ENCODE measurements around the gene SLC37A4.
"Not testable (repeated sequence)": the region's sequence is repeated elsewhere in the genome, so short reads cannot be mapped to it uniquely, and the experiment has no call there.

The SLC37A4 gene

DNA sequence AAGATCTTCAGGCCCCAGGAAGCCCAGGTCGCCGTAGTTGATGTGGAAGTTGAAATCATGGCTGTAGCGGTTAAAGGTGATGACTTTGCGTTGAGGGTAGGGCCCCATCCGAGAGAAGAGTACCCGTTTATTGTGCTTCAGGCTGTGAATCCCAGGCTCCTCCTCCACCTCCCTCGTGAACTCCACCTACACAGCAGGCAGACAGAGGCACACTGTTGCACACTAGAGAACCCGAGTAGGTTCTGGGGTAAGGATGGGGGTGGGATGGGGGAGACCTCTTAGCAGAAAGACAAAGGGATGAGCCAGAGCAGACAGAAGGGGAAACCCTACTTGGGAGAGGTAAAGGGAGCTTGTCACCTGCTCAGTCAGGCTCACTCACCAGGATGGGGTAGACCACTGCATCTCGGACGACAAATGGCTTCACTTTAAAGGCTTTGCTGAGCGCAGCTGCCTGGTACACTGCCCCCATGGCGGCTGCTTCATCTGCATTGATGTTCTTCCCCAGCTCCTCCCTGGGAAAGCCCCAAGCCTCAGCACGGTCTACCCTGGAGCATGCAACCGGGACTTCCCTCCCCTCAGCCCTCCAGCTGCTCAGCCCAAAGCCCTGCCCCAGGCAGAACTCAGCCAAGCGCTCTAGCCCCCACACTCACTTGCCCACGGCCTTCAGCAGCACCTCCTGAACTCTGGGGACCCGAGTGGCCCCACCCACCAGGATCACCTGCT is 20.9 kb upstream of the SLC37A4 start:
- H3K27me3 Mint-ChIP-seq = no peaks in the 10 kb centered on the region
- no peaks in the 10 kb centered on the region for H3K9me3 Mint-ChIP-seq
- peak overlapping the region; percentile 61 for H3K27ac Mint-ChIP-seq
- H3K4me3 Mint-ChIP-seq = peak overlapping the region; percentile 77
- H3K4me1 Mint-ChIP-seq = peaks cover 58% of the 10 kb centered on the region
- peaks cover 84% of the 10 kb centered on the region for H3K36me3 Mint-ChIP-seq
- peak; percentile 92 for ATAC-seq

DNA sequence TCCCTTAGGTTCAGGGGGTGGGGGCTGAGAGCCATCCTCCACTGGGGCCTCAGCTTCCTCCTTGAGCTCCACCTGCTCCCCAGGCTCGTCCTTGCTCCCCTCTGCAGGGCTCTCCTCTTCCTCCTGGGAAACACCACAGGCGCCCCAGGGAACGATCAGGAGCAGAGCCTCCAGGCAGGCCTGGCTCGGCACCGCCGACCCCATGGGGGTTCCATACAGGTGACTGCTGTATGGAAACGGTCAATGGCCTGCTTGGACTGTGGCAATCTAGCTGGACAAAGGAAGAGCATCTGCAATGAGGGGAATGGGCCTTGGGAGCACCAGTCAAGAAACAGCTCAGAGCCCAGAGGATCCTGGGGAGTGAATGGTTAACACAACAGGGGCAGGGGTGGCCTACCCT is 18.4 kb upstream of the SLC37A4 start:
- no peak for ATAC-seq
- Mint-ChIP-seq H3K9me3 (no peaks in the 10 kb centered on the region), H3K4me1 (peaks cover 39% of the 10 kb centered on the region), H3K4me3 (no peak overlapping the region), H3K27ac (no peak overlapping the region), H3K27me3 (no peaks in the 10 kb centered on the region), H3K36me3 (peaks cover 88% of the 10 kb centered on the region)

DNA sequence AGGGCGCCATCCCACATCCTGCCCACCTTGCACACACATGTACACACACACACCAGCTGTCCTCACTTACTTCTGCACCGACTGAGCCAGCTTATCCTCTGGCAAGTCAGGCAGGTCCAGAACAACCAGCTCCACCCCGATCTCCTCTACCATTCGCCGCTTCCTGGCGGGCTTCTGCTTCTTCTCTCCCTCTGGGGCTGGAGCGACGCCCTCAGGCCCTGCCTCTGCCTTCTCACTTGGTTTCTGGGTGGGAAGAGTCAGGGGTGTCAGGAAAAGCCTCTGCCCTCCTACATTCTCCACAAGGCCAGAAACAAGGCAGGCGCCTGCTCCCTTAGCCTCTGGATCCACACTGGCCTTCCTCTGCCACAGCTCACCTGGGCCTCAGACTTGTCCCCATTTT is 18.0 kb upstream of the SLC37A4 start:
- Mint-ChIP-seq H3K4me1 (peaks cover 35% of the 10 kb centered on the region), H3K36me3 (peaks cover 84% of the 10 kb centered on the region), H3K27me3 (no peaks in the 10 kb centered on the region), H3K27ac (no peak overlapping the region), H3K4me3 (no peak overlapping the region), H3K9me3 (no peaks in the 10 kb centered on the region)
- ATAC-seq = no peak

DNA sequence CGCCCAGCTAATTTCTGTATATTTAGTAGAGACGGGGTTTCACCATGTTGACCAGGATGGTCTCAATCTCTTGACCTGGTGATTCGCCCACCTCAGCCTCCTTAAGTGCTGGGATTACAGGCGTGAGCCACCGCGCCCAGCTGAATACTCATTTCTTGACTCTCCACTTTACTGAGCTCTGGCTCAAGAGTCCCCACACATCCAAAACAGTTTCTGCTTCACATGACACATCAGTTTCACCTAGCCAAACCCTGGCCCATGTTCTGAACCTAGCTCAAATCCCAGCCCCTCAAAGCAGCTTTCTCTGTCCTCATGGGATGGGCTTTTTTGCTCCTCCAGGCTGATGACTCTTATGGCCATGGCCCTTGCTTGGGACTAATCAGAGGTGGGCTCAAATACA is 16.5 kb upstream of the SLC37A4 start:
- no peak for ATAC-seq
- Mint-ChIP-seq H3K36me3 (peaks cover 70% of the 10 kb centered on the region), H3K27ac (no peak overlapping the region), H3K4me3 (no peak overlapping the region), H3K27me3 (no peaks in the 10 kb centered on the region), H3K9me3 (no peaks in the 10 kb centered on the region), H3K4me1 (peaks cover 22% of the 10 kb centered on the region)

DNA sequence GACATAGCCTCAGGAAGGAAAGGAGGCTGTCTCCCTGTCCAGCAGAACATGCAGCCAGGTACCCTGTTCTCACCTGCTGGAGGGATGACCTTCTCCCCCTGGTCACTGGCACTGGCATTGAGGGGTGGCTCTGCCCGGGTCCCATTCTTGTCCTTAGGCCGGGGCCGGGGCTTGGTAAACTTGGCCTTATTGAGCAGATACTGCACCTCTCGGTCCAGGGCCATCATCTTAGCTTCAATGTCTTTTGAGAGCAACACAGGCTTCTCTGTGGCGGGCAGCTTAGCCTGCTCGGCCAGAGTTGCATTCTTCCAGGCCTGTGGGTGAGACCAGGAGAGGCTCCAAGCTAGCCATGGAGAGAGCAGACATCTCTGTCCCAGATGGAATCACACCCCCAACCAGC is 15.8 kb upstream of the SLC37A4 start:
- Mint-ChIP-seq H3K27me3 (no peaks in the 10 kb centered on the region), H3K4me1 (peaks cover 20% of the 10 kb centered on the region), H3K27ac (no peak overlapping the region), H3K36me3 (peaks cover 65% of the 10 kb centered on the region), H3K9me3 (no peaks in the 10 kb centered on the region), H3K4me3 (no peak overlapping the region)
- ATAC-seq = no peak

DNA sequence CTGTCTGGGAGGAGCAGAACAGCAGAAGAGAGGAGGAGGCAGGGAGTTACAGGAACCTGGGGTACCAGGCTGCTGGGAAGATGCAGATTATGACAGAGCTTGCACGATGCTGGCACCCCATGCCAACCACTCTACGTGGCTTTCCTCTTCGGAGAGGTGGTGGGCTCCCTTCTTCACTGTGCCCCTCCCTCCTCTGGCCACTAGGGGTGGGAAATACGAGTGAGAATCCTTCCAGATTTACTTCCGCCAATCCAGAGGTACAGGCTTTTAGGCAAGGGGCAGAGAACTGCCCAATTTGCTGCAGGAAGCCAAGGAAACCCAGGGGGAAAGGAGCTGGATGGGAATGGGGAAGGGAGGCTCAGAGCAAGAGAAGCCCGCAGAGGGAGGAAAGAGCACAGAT is 14.0 kb upstream of the SLC37A4 start:
- ATAC-seq = no peak
- Mint-ChIP-seq H3K9me3 (no peaks in the 10 kb centered on the region), H3K4me3 (no peak overlapping the region), H3K36me3 (peaks cover 54% of the 10 kb centered on the region), H3K27ac (no peak overlapping the region), H3K27me3 (no peaks in the 10 kb centered on the region), H3K4me1 (peaks cover 14% of the 10 kb centered on the region)

DNA sequence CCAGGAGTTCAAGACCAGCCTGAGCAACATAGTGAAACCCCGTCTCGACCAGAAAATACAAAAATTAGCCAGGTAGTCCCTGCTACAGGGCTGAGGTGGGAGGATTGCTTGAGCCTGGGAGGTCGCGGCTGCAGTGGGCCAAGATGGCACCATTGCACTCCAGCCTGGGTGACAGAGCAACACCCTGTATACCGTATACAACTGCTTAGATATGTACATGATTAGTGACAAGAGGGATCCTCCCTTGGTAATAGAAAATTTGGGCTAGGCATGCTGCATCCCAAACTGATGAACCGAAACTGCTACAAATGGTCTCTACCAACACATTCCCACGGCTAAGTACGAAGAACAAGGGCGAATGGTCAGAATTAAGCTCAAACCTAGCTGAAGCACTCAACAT is 12.2 kb upstream of the SLC37A4 start:
- Mint-ChIP-seq H3K27me3 (no peaks in the 10 kb centered on the region), H3K4me1 (peaks cover 20% of the 10 kb centered on the region), H3K27ac (no peak overlapping the region)

DNA sequence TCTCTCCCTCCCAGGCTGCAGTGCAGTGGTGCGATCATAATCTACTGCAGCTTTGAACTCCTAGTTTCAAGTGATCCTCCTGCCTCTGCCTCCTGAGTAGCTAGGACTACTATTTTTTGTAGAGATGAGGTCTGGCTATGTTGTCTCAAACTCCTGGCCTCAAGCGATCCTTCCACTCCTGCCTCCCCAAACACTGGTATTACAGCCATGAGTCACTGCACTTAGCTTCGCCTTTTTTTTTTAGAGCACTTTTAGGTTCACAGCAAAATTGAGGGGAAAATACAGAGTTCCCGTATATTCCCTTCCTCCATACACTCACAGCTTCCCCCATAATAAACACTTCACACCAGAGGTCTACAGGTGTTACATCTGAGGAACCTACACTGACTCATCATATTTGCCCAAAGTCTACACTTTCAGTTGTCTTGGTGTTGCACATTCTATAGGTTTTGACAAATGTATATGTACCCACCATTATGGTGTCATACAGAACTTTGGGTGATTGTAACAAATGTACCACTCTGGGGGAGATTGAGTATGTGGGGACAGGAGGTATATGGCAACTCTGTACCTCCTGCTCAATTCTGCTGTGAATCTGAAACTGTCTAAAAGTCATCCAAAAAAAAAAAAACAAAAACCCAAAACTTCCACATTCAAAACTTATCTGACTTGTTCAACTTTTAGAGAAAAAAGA is 11.3 kb upstream of the SLC37A4 start:
- H3K9me3 Mint-ChIP-seq = no peaks in the 10 kb centered on the region
- ATAC-seq = no peak
- no peak overlapping the region for H3K4me3 Mint-ChIP-seq
- H3K27ac Mint-ChIP-seq = peak overlapping the region; percentile 9
- H3K27me3 Mint-ChIP-seq = no peaks in the 10 kb centered on the region
- H3K36me3 Mint-ChIP-seq = peaks cover 26% of the 10 kb centered on the region
- peaks cover 20% of the 10 kb centered on the region for H3K4me1 Mint-ChIP-seq

More for the DNA sequence above, 12.2 kb upstream of the SLC37A4 start:
- ATAC-seq = no peak
- H3K4me3 Mint-ChIP-seq = no peak overlapping the region
- H3K9me3 Mint-ChIP-seq = no peaks in the 10 kb centered on the region
- H3K36me3 Mint-ChIP-seq = peaks cover 36% of the 10 kb centered on the region

DNA sequence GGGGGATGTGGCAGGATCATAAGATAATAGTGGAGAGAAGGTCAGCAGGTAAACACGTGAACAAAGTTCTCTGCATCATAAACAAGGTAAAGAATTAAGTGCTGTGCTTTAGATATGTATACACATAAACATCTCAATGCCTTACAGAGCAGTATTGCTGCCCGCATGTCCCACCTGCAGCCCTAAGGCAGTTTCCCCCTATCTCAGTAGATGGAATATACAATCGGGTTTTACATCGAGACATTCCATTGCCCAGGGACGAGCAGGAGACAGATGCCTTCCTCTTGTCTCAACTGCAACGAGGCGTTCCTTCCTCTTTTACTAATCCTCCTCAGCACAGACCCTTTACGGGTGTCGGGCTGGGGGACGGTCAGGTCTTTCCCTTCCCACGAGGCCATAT is 8.8 kb upstream of the SLC37A4 start:
- not testable (repeated sequence) for H3K4me3 Mint-ChIP-seq, H3K27me3 Mint-ChIP-seq, H3K27ac Mint-ChIP-seq, H3K9me3 Mint-ChIP-seq, H3K36me3 Mint-ChIP-seq, ATAC-seq
- H3K4me1 Mint-ChIP-seq = peaks cover 20% of the 10 kb centered on the region

DNA sequence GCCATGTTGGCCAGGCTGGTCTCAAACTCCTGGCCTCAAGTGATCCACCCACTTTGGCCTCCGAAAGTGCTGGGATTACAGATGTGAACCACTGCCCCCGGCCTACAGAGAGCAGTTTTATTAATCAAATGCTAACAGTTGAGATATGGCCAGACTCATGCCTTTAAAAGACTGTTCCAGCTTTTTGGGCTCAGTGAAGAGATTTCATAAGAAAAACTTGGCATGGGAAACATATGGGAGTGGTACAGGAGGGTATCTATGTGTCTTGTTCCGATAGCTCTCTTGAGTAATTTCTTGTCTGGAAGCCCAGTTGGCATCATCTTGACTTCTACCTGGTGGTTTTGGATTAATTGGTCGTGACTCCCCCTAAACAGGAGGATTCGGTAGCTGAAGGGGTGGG is 8.2 kb upstream of the SLC37A4 start:
- H3K4me3 Mint-ChIP-seq = no peak overlapping the region
- H3K4me1 Mint-ChIP-seq = peaks cover 20% of the 10 kb centered on the region
- ATAC-seq = no peak
- H3K9me3 Mint-ChIP-seq = no peaks in the 10 kb centered on the region
- no peaks in the 10 kb centered on the region for H3K27me3 Mint-ChIP-seq
- no peaks in the 10 kb centered on the region for H3K36me3 Mint-ChIP-seq
- no peak overlapping the region for H3K27ac Mint-ChIP-seq

DNA sequence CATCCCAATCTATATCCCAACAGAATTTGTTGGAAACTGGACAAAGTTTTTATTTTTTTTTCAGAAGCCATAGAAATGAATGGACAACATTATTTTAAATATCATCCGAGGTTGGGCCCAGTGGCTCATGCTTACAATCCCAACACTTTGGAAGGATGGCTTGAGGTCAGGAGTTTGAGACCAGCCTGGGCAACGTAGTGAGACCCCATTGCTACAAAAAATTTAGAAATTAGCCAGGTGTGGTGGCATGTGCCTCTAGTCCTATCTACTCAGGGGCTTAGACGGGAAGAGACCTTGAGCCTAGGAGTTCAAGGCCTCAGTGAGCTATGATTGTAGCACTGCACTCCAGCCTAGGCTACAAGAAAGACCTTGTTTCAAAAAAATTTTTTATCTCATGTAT is 4.1 kb upstream of the SLC37A4 start:
- H3K4me1 Mint-ChIP-seq = peaks cover 14% of the 10 kb centered on the region
- no peak overlapping the region for H3K27ac Mint-ChIP-seq
- no peaks in the 10 kb centered on the region for H3K36me3 Mint-ChIP-seq
- H3K27me3 Mint-ChIP-seq = no peaks in the 10 kb centered on the region
- no peaks in the 10 kb centered on the region for H3K9me3 Mint-ChIP-seq
- H3K4me3 Mint-ChIP-seq = no peak overlapping the region
- ATAC-seq = no peak

DNA sequence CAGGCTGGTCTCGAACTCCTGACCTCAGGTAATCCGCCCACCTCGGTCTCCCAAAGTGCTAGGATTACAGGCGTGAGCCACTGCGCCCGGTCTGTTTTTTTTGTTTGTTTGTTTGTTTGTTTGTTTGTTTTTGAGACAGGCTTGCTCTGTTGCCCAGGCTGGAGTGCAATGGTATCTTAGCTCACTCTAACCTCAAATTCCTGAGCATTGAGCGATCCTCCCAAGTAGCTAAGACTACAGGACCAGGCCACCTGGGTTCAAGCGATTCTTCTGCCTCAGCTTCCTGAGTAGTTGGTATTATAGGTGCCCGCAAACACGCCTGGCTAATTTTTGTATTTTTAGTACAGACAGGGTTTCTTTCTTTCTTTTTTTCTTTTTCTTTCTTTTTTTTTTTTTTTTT is 2.7 kb upstream of the SLC37A4 start:
- H3K27me3 Mint-ChIP-seq, H3K4me3 Mint-ChIP-seq, H3K27ac Mint-ChIP-seq, ATAC-seq, H3K36me3 Mint-ChIP-seq, H3K9me3 Mint-ChIP-seq: not testable (repeated sequence)
- H3K4me1 Mint-ChIP-seq = peaks cover 18% of the 10 kb centered on the region

DNA sequence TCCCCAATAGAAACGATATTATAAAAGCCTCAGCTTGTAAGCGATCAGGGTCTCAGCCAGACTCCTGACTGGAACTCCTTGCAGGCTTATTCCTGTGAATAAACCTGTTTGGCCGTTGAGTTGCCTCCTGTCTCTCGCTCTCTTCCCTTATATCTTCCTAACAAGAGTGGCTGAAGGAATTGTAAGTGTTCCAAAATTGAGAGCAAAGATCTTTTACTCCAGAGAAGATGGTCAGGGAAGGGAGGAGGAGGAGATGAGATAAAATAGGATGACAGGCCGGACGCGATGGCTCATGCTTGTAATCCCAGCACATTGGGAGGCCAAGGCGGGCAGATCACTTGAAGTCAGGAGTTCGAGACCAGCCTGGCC is 1.2 kb upstream of the SLC37A4 start:
- no peaks in the 10 kb centered on the region for H3K9me3 Mint-ChIP-seq
- no peak for ATAC-seq
- H3K4me3 Mint-ChIP-seq = no peak overlapping the region
- H3K4me1 Mint-ChIP-seq = peaks cover 23% of the 10 kb centered on the region
- no peak overlapping the region for H3K27ac Mint-ChIP-seq
- H3K36me3 Mint-ChIP-seq = no peaks in the 10 kb centered on the region
- H3K27me3 Mint-ChIP-seq = no peaks in the 10 kb centered on the region

DNA sequence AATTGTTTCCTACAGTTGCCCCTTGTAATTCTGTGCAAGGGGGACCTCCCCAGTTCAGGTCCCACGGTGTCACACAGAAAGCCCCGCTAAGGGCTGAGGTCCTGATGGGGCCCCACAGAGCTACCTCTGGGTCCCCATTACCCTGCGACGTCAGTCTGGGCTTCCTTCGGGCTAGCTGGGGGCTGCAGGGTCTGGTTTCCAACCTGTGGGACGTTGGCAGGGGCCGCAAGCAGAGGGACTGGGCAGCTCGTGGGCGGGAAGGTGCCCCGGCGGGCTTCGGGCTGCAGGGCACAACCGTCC is 698 bp downstream of the SLC37A4 start:
- H3K9me3 Mint-ChIP-seq = no peaks in the 10 kb centered on the region
- H3K4me1 Mint-ChIP-seq = peaks cover 23% of the 10 kb centered on the region
- peak overlapping the region; percentile 88 for H3K4me3 Mint-ChIP-seq
- H3K27ac Mint-ChIP-seq = peak overlapping the region; percentile 85
- ATAC-seq = peak; percentile 22
- no peaks in the 10 kb centered on the region for H3K27me3 Mint-ChIP-seq
- H3K36me3 Mint-ChIP-seq = peaks cover 7% of the 10 kb centered on the region

DNA sequence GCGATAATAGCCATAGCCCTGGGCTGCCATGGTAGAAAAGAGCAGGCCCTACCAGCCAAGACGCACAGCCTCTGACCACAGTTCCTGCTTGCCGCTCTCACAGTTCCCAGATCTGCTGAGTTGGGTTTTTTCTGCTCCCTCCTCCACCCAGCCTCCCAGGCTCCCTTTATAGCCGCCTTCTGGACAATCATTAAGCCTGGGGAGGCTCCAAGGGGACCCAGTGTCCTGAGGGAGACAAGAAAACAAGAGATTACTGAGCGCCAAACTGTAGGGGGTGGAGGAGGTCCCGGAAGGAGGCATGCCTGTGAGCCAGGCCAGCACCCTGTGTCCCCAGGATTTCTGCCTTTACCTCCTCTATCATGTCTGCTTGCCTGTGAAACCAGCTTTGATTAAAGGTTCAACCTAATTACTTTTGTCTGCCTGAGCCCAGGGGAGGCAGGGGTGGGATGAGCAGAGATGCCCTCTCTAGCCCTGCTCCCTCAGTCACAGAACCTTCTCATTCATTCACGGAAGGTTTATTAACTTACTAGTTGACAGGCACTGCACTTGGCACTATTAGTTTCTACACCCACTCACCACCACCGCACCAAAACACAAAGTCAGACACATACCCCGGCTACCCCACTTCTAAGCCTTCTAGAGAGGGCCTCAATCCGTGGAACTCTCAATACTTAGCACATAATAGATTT is 1.2 kb downstream of the SLC37A4 start:
- H3K27me3 Mint-ChIP-seq = no peaks in the 10 kb centered on the region
- peaks cover 12% of the 10 kb centered on the region for H3K36me3 Mint-ChIP-seq
- H3K27ac Mint-ChIP-seq = peak overlapping the region; percentile 85
- peak; percentile 4 for ATAC-seq
- no peaks in the 10 kb centered on the region for H3K9me3 Mint-ChIP-seq
- peak overlapping the region; percentile 88 for H3K4me3 Mint-ChIP-seq
- peaks cover 26% of the 10 kb centered on the region for H3K4me1 Mint-ChIP-seq

DNA sequence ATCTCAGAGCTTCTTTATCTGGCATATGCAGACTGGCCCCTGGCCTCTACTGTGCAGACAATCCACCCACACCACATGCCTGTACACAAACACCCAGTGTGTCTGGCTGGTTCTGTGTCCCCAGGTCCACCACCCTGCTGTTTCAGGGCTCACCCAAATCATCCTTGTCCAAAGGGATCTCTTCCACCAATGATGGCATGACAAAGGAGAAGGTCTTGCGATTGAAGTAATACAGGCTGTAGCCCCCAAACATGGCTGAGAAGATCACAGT is 1.7 kb downstream of the SLC37A4 start:
- peak overlapping the region; percentile 85 for H3K27ac Mint-ChIP-seq

More for the DNA sequence above, 1.7 kb downstream of the SLC37A4 start:
- ATAC-seq = no peak
- Mint-ChIP-seq H3K4me3 (peak overlapping the region; percentile 88), H3K36me3 (peaks cover 17% of the 10 kb centered on the region), H3K27me3 (no peaks in the 10 kb centered on the region), H3K9me3 (no peaks in the 10 kb centered on the region), H3K4me1 (peaks cover 30% of the 10 kb centered on the region)

Data from stimulated activated memory B cell treated with anti-CD40 and anti-IgM and Interleukin-4, amounts not matched to agents 10 μg/mL and 1 μg/mL and 100 μg/mL, for 72 hours (primary cell).